Stimulated activated CD4-positive, alpha-beta T cell treated with anti-CD3 and anti-CD28 coated beads, Interleukin-2, amount 100 ng/mL, for 4 hours (primary cell): ENCODE measurements around the gene VARS2.

Experiments
- DNase-seq: peaks from one replicate; pipeline ENCODE4 v3.0.0-alpha.2; 2020; ENCODE audit warnings: low read depth

Gene VARS2

DNA sequence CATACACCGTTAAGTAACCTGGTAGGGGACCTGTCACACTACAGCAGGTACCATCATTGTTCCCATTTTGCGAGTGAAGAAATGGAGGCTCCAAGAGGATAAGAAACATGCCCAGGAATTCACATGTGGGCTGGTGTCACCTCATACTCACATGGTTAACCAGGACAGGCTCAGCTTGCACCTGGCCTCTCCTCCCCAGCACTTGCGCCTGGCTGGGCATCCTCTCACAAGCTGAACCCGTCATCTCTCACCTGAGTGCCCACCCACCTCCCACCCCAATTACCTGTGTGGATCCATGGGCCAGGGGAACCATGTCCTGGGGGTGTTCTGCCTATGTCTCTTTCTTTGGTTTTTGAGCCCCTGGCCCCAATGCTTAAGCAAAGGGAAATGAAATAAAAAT is 16.5 kb downstream of the VARS2 start:
- DNase-seq, result no peak

DNA sequence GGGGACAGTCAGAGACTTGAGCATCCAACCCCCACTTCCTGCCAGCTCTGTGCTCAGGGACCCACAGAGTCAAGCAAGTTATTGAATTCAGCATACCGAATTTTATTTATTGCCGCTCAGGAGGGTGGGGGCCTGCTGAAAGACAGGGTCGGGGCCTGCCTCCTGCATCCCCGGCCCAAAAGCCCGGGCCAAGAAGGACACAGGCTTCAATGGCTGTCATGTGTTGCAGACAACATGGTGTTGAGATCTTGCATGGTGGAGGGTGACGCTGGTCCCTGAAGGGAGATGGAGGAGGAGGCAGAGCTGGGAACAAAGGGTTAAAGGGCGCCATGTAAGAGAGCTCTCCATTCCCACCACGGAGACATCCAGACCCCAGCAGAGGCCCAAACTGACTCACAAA is 17.2 kb downstream of the VARS2 start:
- DNase-seq, result no peak

- no peak for DNase-seq
These were observed 18.1 kb downstream of the VARS2 start, which contains the start of gene SFTA2 for GRCh38 chr6:30931969-30932645. SFTA2 (minus strand) TSS chr6:30932170; CDS start chr6:30932096, 74 bp downstream.

DNA sequence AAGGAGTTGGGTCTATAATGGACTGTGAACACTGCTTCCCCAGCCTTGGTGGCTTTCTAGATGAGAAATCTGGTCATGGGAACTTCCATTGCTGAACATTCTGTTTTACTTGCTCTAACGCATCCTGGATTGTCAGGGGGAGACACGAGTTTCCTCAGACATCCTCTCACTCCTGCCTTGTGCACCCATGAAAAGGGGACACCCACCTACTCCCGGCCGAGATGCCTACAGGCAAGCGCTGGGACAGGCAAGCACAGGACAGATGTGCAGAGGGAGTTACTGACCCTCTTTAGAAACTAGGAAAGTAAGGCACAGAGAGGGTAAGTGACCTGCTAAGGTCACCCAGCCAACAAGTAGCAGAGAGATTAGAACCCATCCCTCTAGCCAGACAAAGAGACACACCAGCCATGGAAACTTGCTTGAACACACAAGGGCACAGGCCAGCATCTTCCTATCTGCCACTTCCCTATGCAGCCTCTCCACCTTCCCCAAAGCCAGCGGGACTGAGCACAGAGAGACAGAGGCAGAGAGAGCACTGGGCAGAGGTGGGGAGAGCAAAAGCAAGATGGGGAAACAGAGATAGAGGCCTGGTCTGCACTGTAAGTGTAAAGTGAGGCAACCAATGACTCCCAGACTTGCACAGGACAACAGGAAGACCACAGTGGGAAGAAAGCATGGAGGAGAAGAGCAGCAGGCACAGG is 18.8 kb downstream of the VARS2 start:
- DNase-seq, result no peak

- no peak for DNase-seq
These were observed 21.0 kb downstream of the VARS2 start for GRCh38 chr6:30935018-30935417.

- DNase-seq, result no peak
These were observed 23.2 kb downstream of the VARS2 start for GRCh38 chr6:30937265-30937664.

- DNase-seq, result no peak
These were observed 24.7 kb downstream of the VARS2 start for GRCh38 chr6:30938730-30939129.

- no peak for DNase-seq
These were observed 25.4 kb downstream of the VARS2 start for GRCh38 chr6:30939473-30939872.

GRCh38 chr6:30940361-30940986 is 26.4 kb downstream of the VARS2 start, which contains the start of gene MUCL3:
MUCL3 (plus strand) TSS chr6:30940973; CDS start chr6:30941000, 27 bp downstream.
- no peak for DNase-seq

- DNase-seq, result no peak
These were observed 28.5 kb downstream of the VARS2 start for GRCh38 chr6:30942338-30943060.

DNA sequence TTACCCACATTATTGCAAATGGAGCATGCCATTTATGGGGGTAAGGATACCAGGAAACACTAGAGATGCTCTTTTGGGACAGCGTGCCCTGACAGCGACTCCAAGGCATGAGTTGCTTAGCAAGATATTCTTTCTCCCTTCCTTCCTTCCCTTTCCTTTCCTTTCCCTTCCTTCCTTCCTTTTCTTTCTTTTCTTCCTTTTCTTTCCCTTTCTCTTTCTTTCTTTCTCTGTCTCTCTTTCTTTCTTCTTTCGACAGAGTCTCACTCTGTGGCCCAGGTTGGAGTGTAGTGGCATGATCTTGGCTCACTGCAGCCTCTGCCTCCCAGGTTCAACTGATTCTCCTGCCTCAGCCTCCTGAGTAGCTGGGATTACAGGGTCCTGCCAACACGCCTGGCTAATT is 30.0 kb downstream of the VARS2 start:
- DNase-seq, result no peak

DNA sequence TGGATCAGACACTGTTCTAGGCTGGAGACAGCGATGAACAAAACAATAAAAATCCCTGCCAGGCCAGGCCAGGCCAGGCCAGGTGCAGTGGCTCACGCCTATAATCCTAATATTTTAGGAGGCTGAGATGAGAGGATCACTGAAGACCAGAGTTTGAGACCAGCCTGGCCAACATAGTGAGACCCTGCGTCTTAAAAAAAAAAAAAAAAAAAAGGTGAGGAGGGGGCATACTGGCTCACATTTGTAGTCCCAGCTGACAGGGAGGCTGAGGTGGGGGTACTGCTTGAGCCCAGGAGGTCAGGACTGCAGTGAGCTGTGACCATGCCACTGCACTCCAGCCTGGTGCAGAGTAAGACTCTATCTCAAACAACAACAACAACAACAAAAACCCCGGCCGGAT is 31.2 kb downstream of the VARS2 start:
- DNase-seq, result no peak

- no peak for DNase-seq
These were observed 33.2 kb downstream of the VARS2 start for GRCh38 chr6:30947231-30947630.

DNA sequence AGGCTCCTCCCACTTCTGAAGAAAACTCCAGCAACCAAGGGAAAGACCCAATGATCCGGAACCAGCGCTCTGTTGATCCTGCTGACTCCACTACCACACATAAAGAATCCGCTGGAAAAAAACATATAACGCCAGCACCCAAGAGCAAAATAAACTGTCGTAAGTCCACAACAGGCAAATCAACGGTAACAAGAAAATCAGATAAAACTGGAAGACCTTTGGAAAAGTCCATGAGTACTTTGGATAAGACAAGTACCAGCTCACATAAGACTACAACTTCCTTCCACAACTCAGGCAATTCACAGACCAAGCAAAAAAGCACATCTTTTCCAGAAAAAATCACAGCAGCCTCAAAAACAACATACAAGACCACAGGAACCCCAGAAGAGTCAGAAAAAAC is 34.8 kb downstream of the VARS2 start:
- no peak for DNase-seq

GRCh38 chr6:30951907-30952469 is 38.0 kb downstream of the VARS2 start:
- no peak for DNase-seq

DNA sequence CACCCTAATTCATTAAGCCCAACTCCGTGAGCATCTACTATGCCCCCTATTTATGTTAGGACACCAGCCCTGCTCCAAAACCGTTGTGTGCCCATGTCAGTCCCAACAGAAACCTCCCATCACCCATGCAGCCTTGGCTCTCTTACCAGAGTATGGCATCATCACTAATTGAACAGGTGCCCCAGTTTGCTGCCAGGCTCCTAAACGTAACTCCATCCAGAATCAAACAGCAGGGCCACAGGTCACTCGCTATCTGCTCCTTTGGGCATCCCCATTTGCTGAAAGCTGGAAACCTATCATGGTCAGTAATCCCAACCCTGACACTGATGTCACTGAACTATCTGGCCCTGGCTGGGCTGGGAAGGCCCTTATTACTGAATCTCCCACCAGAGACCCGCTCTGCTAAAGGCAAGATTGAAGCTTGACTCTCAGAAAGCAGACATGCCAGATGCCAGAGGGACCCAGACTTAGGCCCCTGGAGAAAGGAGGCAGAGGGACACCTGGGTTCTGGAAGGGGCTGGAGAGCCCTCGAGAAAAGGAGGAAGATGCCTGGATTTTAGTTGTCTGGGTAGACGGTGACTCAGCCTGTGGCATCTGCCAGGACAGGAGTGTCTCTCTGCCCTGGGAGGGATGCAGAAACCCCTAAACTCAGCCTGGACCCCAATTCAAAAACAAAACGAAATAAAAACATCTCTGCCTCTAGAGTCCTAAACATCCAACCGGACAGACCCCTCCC is 40.8 kb downstream of the VARS2 start:
- no peak for DNase-seq

DNA sequence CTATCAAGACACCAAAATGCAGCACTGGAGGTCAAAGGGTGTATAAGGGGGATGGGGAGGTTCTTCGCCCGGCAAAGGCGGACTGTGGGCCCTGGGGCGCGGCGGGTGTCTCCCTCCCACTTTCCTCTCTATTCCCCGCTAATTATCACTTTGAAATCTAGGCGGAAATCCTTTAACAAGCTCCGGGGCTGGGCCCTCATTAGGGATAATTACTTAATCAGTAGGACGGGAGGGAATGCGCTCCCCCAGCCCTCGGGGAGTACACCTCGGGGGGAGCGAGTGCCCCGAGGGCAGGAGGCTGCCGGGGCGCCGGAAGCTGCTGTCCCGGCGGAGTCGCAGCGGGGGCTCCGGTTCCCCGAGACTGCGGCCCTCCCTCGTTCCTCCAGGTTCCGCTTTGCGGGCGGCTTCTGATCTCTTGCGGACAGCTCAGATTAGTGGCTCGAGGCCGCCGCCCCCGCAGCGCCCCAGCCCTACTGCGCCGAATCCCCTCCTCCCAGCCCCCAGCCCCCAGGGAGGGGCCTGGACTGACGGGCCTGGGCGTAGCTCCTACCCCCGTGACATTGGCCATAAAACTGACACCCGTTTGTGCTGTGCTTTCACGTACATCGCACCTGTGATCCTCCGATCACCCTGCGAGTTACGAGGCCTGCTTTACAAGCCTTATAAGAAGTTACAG is 41.5 kb downstream of the VARS2 start:
- DNase-seq, result peak; percentile 59

DNA sequence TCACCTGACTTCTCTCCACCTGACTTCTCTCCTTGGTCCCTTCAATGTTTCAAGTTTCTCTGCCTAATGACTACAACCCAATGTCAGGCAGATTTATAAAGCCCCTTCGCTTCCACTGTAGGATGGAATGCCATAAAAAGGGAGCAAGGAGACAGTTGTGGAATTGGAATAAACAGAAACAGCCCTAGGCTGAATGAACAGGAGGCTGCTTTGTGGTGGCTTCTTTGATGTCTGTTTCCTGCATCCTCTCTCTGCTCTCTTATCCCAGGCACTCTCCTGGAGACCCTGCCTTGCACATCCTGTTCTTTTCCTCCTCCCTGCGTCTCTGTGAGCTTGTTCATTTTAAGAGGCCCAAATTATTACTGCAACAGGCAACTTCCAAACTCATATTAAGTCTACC is 43.7 kb downstream of the VARS2 start:
- no peak for DNase-seq

DNA sequence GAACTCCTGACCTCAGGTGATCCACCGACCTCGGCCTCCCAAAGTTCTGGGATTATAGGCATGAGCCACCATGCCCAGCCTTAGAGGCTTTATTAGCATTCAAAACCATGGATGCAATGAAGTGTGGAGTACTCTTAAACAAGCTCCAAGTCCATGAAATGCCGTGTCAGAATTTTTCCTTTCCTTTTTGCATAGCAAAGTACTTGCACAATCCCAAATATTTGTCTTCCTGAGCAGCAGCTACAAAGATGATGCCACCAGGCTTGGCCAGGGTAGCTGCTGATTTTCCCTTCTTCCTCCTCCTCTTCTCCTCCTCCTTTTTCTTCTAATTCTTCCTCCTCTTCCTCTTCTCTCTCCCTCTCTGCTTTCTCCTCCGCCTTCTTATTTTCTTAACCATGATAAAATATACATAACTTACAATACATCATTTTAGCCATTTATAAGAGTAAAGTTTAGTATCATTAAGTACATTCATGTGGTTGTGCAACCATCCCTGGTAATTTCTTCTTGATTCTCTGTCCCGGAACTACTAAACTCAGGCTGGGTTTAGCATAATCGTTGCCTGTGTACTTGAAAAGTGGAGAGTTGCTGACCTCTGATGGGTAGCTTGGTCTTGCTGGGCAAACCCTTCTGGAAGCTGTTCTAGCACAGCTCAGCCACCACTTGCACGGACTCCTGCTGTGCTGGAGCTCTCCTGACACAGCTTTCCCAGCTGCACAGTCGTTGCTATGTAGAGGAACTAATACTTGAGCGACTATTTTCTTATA is 47.1 kb downstream of the VARS2 start:
- no peak for DNase-seq

- DNase-seq, result no peak
These were observed 48.7 kb downstream of the VARS2 start for GRCh38 chr6:30962716-30963115.
